Testis (tissue), 3 donors: ENCODE results near the gene C16orf90. TPM values are rescaled to one million over a fixed set of nuclear protein-coding genes. Genes with fewer than 3 reads are reported as not detected.

Experiments
- DNase-seq: peaks from one replicate; pipeline ENCODE4 v3.0.0-alpha.2; 2019
- H3K27ac ChIP-seq, 2 donors: fragments of 200-600 bp; sonication (generic); one replicate each; pipeline ENCODE4 v1.5.1; 2019
- H3K27me3 ChIP-seq: fragments of 200-600 bp; sonication (generic); one replicate; pipeline ENCODE4 v1.5.1; 2019
- H3K36me3 ChIP-seq: fragments of 200-600 bp; sonication (generic); one replicate; pipeline ENCODE4 v1.5.1; 2017; ENCODE audit warnings: low read depth; ENCODE audit errors: missing control alignments
- H3K4me1 ChIP-seq: fragments of 200-600 bp; sonication (generic); one replicate; pipeline ENCODE4 v1.5.1; 2019
- H3K4me3 ChIP-seq, 2 donors: fragments of 200-600 bp; sonication (generic); one replicate each; pipeline ENCODE4 v1.5.1; 2017 to 2019
- H3K9me3 ChIP-seq: fragments of 200-600 bp; sonication (generic); one replicate; pipeline ENCODE4 v1.5.1; 2017
- POLR2A ChIP-seq: fragments of 450-650 bp; IDR thresholded peaks from one replicate; pipeline ENCODE4 v1.6.1; 2017; ENCODE audit warnings: antibody characterized with exemption, mild to moderate bottlenecking, moderate library complexity
- WGBS, 2 donors: methylation state at CpG; one replicate each; pipeline ENCODE4 v1.1.5; 2018; 5-methylcytosine and 5-hydroxymethylcytosine counted together
- intact Hi-C: fragments of 100-400 bp; cut with DNase I; formaldehyde crosslinking; loops from one replicate; pipeline ENCODE4 v1.15.1; 2023; ENCODE audit warnings: low total_unique reads
- polyA plus RNA-seq: library from polyadenylated mRNA; stranded (reverse); fragments of 350-450 nt; fragmentation: Illumina TruSeq; extraction: RNeasy Lipid Tissue Mini Kit (QIAGEN cat#74804); gene quantifications from one replicate; pipeline ENCODE4 v1.2.3, GENCODE V29; 2014; ENCODE audit warnings: low read depth, low replicate concordance; ENCODE audit not compliant: insufficient read depth
- total RNA-seq, 2 donors: library from RNA; depleted of rRNA; stranded (reverse); fragments of >200 nt; gene quantifications; one replicate each; pipeline ENCODE4 v1.2.3, GENCODE V29; 2016
- TF ChIP-seq, protein P1 (sequence below), 3 experiments: fragments of 450-650 bp in 2 of 3; fragments of 200-600 bp in 1 of 3; sonication (generic) in 1 of 3; IDR thresholded peaks; one replicate each; pipeline ENCODE4 v1.5.1; 2016 to 2019; ENCODE audit warnings: antibody characterized with exemption in 3 of 3, mild to moderate bottlenecking in 2 of 3, moderate library complexity in 1 of 3

C16orf90 gene
- total and polyA plus RNA-seq, 3 donors from 2014 or later = 14.2 to 52.1 (median 33.8) TPM

DNA sequence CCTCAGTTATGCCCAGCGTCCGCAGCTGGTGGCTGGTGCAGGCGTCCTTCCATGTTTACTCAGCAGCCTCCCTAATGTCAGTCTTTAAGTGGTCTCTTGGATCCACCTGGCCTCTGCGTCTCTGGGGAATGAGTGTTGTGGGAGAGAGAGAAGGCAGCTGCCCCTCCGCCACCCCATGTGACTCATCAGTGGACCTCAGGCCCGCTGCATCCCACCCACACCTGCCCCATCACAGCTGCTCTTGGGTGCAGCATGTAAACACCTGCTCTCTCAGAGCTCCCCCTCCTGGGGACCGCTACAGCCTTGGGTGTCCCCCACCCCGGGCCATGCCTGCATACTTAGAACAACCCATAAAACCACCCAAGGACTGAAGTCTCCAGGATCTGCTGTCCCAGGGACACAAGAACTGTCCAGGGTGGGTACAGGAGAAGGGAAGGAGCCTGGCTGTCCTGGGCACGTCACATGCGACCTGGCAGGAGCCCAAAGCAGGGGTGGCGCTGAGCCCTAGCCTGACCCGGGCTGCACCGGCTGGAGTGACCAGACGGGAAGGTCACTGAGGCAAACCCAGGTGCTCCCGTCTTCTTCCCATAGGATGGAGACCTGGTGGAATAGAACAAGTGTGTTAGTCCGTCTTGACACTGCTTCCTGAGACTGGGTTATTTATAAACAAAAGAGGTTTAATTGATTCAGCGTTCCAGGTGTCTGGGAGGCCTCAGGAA is 4.2 kb downstream of the C16orf90 start:
- H3K9me3 ChIP-seq = no peaks in the 10 kb centered on the region
- no peaks in the 10 kb centered on the region for H3K36me3 ChIP-seq
- WGBS, 2 donors = 51 to 63% methylated on average over 13 to 17 of the region's 17 CpGs
- no peak overlapping the region for H3K4me3 ChIP-seq
- H3K4me1 ChIP-seq = no peaks in the 10 kb centered on the region
- no peak for DNase-seq
- H3K27ac ChIP-seq = no peak overlapping the region
- TF ChIP-seq POLR2A = no peak
- TF ChIP-seq, protein P1, sequence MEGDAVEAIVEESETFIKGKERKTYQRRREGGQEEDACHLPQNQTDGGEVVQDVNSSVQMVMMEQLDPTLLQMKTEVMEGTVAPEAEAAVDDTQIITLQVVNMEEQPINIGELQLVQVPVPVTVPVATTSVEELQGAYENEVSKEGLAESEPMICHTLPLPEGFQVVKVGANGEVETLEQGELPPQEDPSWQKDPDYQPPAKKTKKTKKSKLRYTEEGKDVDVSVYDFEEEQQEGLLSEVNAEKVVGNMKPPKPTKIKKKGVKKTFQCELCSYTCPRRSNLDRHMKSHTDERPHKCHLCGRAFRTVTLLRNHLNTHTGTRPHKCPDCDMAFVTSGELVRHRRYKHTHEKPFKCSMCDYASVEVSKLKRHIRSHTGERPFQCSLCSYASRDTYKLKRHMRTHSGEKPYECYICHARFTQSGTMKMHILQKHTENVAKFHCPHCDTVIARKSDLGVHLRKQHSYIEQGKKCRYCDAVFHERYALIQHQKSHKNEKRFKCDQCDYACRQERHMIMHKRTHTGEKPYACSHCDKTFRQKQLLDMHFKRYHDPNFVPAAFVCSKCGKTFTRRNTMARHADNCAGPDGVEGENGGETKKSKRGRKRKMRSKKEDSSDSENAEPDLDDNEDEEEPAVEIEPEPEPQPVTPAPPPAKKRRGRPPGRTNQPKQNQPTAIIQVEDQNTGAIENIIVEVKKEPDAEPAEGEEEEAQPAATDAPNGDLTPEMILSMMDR (IDR thresholded peaks at IDR 0.05) = no peak
- H3K27me3 ChIP-seq = no peaks in the 10 kb centered on the region
- intact Hi-C loops = no loop called here

DNA sequence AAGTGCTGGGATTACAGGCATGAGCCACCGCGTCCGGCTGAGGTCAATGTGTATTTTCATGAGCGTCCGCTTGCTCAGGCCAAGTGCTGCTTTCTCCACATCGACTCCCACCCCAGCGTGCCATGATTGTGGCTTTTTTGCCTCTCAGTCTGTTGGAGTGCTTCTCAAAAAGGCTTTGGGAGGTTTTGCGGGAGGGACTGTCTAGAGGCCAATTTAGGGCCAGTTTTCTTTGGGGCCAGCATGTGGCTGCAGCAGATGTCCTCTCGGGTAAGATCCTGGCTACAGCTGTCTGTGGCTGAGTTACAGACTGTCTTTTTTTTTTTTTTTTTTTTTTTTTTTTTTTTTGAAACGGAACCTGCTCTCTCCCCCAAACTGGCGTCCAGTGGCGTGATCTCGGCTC is 6.5 kb downstream of the C16orf90 start:
- H3K27ac ChIP-seq = no peak overlapping the region
- H3K27me3 ChIP-seq = no peaks in the 10 kb centered on the region
- no peaks in the 10 kb centered on the region for H3K4me1 ChIP-seq
- 63 to 76% methylated on average over 9 to 13 of the region's 13 CpGs for WGBS, 2 donors
- no peak for DNase-seq
- no peaks in the 10 kb centered on the region for H3K9me3 ChIP-seq
- TF ChIP-seq, protein P1 (IDR thresholded peaks at IDR 0.05) = no peak
- TF ChIP-seq POLR2A = no peak
- intact Hi-C loops = no loop called here
- H3K4me3 ChIP-seq = no peak overlapping the region
- no peaks in the 10 kb centered on the region for H3K36me3 ChIP-seq

DNA sequence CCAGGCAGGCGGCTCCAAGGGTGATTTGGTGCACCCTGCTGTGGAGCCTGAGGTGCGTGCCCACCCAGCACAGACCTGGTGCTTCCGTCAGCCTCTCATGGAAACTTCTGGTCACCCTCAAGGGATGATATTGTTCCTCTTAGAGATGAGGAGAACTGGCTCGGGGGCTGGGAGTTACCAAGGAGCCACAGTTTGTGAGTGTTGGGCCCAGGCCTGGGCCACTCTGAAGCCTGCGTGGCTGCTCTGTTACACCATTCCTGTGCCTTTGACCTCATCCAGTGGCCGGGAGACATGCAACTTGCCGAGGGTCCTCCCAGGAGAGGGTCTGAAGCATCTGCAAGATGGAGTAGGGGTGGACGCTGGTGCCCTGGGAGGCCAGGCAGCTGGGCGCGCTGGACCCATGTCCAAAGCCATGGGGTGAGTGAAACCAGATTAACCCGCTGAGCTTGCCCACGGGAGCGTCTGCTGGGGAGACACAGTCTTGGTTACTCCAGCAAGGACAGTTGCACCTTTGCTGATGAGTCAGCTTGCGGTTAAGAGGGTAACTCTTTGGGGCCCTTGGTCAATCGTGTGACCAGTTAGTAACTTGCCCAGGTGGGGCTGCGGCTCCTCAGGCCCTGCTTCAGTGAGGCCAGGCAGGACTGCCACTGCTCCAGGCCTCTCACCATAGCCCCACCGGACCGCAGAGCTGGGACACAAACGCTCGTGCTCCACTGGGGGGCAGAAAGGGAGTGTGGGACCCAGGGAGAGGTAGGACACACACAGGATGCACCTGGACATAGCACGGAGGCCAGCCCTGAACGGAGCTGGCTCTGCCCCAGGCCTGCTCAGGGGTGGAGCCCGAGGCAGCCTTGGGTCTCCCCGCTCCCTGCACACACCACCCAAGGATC is 7.5 kb downstream of the C16orf90 start:
- TF ChIP-seq, protein P1 (IDR thresholded peaks at IDR 0.05) = no peak
- TF ChIP-seq POLR2A = no peak
- Histone ChIP-seq H3K27me3 (no peaks in the 10 kb centered on the region), H3K4me1 (no peaks in the 10 kb centered on the region), H3K4me3 (no peak overlapping the region), H3K27ac (no peak overlapping the region), H3K9me3 (no peaks in the 10 kb centered on the region), H3K36me3 (no peaks in the 10 kb centered on the region)
- intact Hi-C loops = no loop called here
- WGBS, 2 donors = 88 to 90% methylated on average over 12 to 24 of the region's 24 CpGs
- DNase-seq = no peak

DNA sequence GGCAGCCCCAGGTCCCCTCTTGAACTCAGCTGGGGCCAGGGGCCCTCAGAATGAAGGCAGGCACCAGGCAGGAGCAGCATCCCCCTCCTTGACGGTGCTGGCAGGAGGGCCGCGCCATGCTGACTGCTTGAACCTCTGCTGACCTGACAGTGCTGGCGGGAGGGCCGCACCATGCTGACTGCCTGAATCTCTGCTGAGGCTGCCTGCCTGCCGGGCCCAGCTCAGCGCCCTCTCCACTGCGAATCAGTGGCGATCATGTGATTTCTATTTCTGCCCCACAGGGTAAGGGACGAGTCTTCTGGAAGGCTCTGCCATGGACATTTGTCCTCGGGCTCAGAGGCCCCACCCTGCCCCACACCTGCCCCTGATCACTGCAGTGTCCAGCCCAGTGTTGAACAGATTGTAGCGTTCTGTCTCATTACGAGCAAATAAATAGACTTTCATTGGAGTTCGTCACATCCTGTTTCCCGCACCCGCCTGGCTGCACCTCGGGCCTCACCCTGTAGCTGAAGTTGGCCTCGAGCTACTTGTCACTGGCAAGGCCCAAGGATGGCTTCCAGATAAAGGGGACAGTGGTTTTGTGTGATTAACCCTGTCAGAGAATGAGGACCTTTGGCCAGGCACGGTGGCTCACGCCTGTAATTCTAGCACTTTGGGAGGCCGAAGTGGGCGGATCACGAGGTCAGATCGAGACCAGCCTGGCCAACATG is 8.6 kb downstream of the C16orf90 start:
- H3K9me3 ChIP-seq = no peaks in the 10 kb centered on the region
- WGBS, 2 donors = 91 to 93% methylated on average over 22 to 23 of the region's 24 CpGs
- peaks cover 9% of the 10 kb centered on the region for H3K4me1 ChIP-seq
- DNase-seq = no peak
- H3K36me3 ChIP-seq = no peaks in the 10 kb centered on the region
- TF ChIP-seq POLR2A = no peak
- H3K4me3 ChIP-seq = no peak overlapping the region
- intact Hi-C loops = no loop called here
- no peak overlapping the region for H3K27ac ChIP-seq
- H3K27me3 ChIP-seq = no peaks in the 10 kb centered on the region
